HK-2 (cell line): Measurements from ENCODE around the gene SPATA6L.
"Not testable (repeated sequence)": the region's sequence is repeated elsewhere in the genome, so short reads cannot be mapped to it uniquely, and the experiment has no call there.

Experiments
- DNase-seq: peaks from one replicate; pipeline ENCODE4 v3.0.0-alpha.2; 2018; ENCODE audit not compliant: unreplicated experiment

The SPATA6L gene

DNA sequence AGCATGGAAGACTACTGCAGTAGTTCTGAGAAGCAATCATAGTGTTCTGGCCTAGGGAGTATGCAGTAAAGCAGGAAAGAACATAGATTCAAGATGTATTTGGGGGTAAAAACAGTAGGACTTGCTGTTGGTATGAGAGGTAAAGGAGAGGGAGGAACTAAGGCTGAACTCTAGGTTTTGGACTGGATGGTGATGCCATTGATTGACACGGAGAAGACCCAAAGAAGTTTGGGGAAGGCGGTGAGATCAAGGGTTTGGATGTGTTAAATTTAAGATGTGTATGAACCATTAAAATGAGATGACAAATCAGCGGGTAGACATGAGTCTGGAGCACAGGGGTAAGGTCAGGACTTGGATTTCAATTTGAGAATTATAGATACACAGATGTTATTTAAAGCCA lies 11.1 kb upstream of the SPATA6L start:
- DNase-seq, result no peak

- DNase-seq, result no peak
Observed at GRCh38 chr9:4674783-4675182, 8.5 kb upstream of the SPATA6L start.

GRCh38 chr9:4671737-4672136 lies 5.5 kb upstream of the SPATA6L start:
- no peak for DNase-seq

- DNase-seq, result no peak
Observed at GRCh38 chr9:4670591-4670990, 4.3 kb upstream of the SPATA6L start.

DNA sequence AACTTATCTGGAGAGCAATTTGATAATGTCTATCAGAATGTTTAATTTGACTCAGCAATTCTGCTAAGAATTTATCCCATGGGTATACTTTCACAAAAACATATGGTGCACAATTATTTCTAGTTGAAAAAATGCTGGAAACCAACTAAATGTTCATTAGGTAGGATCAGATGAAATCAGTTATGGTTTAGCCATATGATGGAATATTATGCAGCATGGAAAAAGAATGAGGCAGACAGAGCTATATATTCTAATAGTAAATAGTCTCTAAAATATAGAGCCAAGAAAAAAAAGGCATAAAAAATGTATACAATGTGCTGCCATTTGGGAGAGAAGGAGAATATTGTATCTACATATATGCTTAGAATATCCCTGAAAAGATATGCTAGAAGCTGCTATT lies 3.6 kb upstream of the SPATA6L start:
- no peak for DNase-seq

DNA sequence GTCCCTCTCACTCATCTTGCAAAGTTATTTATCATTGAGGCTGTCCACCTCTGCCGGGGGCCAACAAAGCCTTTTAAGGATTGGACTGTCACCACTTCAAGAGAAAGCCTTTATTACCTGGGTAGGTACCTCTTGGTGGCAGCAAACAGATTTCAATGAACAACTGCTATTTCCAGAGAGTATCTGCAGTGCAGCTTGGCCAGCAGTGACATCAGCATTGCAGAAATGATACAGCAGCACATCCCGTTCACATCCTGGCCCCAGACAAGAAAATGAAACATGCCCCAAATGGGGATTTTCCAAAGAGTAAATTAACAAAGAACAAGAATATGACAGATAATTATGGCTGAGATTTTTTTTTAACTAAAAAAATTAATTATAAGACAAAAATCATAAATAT lies 2.3 kb upstream of the SPATA6L start:
- DNase-seq, result no peak

GRCh38 chr9:4667681-4668080 lies 1.4 kb upstream of the SPATA6L start:
- no peak for DNase-seq

- DNase-seq, result no peak
Observed at GRCh38 chr9:4665357-4665756, 923 bp downstream of the SPATA6L start.

GRCh38 chr9:4663956-4664355 lies 2.3 kb downstream of the SPATA6L start:
- no peak for DNase-seq

GRCh38 chr9:4662989-4663792 lies 3.1 kb downstream of the SPATA6L start:
- DNase-seq, result no peak

GRCh38 chr9:4662108-4662988 lies 3.9 kb downstream of the SPATA6L start, which contains the start of gene PLPP6:
Gene PLPP6 (plus strand): TSS chr9:4662294. CDS start chr9:4662376, 82 bp downstream.
- DNase-seq, result peak; percentile 82

DNA sequence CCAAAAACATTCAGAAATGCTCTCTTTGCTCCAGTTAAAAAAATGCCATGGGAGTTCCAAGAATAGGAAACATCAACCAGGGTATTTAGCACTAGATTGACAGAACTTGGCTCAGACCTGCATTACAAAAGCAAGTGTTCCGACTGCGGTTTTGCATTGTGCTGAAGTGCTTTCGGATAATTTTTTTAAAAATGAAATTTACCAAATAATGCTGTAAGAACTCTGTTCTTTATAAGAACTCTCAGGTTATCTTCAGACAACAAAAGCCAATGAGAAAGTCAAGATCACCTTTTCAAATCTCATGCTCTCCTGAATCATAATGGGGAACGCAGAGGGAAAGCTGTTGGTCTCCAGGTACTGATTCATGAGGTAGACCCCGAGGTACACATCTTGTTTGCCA lies 4.7 kb downstream of the SPATA6L start:
- DNase-seq, result no peak

GRCh38 chr9:4661165-4661564 lies 5.1 kb downstream of the SPATA6L start:
- no peak for DNase-seq

GRCh38 chr9:4660665-4661064 lies 5.6 kb downstream of the SPATA6L start:
- DNase-seq, result not testable (repeated sequence)

GRCh38 chr9:4657426-4658159 lies 8.7 kb downstream of the SPATA6L start:
- DNase-seq, result no peak

- DNase-seq, result no peak
Observed at GRCh38 chr9:4656621-4657020, 9.7 kb downstream of the SPATA6L start.

- DNase-seq, result not testable (repeated sequence)
Observed at GRCh38 chr9:4656196-4656595, 10.1 kb downstream of the SPATA6L start.

- DNase-seq, result no peak
Observed at GRCh38 chr9:4654538-4654937, 11.7 kb downstream of the SPATA6L start.

GRCh38 chr9:4654084-4654483 lies 12.2 kb downstream of the SPATA6L start:
- DNase-seq, result no peak

DNA sequence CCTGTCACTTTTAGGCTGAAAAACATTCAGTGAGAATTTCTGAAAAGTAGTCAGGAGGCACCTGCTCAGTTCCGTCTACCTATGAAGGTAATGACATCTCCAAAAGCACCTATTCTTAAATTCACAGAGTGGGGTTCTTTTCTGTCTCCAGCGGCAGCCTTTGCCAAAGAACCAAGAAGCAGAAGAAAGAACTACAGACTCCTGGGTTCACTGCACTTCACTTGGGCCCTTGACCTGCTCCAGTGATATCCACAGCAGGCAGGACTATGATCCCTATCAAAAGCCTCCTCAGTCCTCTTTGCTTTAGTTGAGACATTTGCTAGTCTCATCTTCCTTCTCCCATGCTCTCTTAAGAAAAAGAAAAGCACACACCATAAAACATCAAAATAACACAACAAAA lies 23.9 kb downstream of the SPATA6L start:
- DNase-seq, result no peak

- peak; percentile 21 for DNase-seq
Observed at GRCh38 chr9:4640027-4640426, 26.3 kb downstream of the SPATA6L start.

GRCh38 chr9:4639420-4639819 lies 26.9 kb downstream of the SPATA6L start:
- DNase-seq, result no peak
